ENCODE results near the gene DHRSX. TPM values are rescaled to one million over a fixed set of nuclear protein-coding genes. Genes with fewer than 3 reads are reported as not detected.

The DHRSX gene
- total and polyA plus RNA-seq, 2 donors (not counting 3 experiments of a cell fraction or from before 2014, with no cell fraction given) = 27.1 to 37.7 TPM

DNA sequence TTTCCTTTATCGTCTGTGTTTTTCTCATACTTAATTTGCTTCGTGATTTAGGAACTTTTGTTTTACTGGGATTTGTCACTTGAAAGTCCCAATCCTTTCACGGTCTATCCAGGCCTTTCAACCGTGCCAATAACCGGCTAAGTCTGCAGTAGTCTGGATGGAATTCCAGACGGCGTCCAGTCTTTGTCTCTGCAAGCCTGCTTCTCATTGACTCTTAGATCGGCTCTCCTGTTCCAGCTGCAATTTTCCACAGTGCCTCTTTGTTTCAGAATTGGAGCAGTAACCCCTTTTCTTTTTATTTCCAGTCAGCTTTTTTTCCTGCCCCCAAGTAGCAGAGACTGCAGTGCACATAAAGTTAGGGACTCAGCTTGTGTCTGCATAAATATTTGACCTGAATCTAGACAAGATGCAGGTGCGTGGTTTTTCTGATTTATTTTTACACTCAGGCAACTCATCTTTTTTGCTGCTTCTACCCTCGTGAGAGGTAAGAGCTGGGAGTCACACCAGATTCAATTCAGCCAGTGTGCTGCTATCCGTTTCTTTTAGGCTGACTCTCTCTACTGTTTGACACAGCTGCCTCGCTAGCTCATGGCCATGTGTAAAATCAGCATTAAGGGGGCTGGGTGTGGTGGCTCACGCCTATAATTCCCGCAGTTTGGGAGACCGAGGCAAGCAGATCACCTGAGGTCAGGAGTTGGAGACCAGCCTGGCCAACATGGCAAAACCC lies 37.4 kb upstream of the DHRSX start:
- H3K27me3 ChIP-seq (ENCODE audit: control insufficient read depth in 2 of 2, insufficient read depth in 2 of 2, low read length in 2 of 2) = no peaks in the 10 kb centered on the region
- CTCF ChIA-PET = no interaction called here
- POLR2A ChIA-PET = no interaction called here
- no peak overlapping the region for H3K9ac ChIP-seq (replicated peaks; ENCODE audit: extremely low read depth, insufficient read depth, low read length)
- intact Hi-C loops (cut with micrococcal nuclease) (no loop called here), dilution Hi-C loops (cut with MboI; ENCODE audit: extremely low pct_ligation_motif_present, low sequenced_read_pairs) (no loop called here)
- H4K20me1 ChIP-seq (replicated peaks; ENCODE audit: control insufficient read depth, extremely low read depth, insufficient read depth, low read length) = no peaks in the 10 kb centered on the region
- H3K4me2 ChIP-seq (ENCODE audit: insufficient read depth, low read length) = no peak overlapping the region
- H3K4me3 ChIP-seq (replicated peaks in 1 of 3; ENCODE audit: insufficient read depth in 1 of 3, low read depth in 1 of 3, low read length in 3 of 3) = no peak overlapping the region
- no peaks in the 10 kb centered on the region for H3K36me3 ChIP-seq (ENCODE audit: control insufficient read depth in 2 of 2, extremely low read depth in 1 of 2, insufficient read depth in 2 of 2, low read length in 2 of 2)
- TF ChIP-seq, protein P1, sequence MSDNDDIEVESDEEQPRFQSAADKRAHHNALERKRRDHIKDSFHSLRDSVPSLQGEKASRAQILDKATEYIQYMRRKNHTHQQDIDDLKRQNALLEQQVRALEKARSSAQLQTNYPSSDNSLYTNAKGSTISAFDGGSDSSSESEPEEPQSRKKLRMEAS (IDR thresholded peaks at IDR 0.05; ENCODE audit: insufficient read depth, insufficient read length) = no peak
- TF ChIP-seq MYC (IDR thresholded peaks at IDR 0.05; ENCODE audit: low read depth, low read length) (no peak), FOS (IDR thresholded peaks at IDR 0.05; ENCODE audit: borderline replicate concordance, insufficient read depth, low read length) (no peak), EZH2 (IDR thresholded peaks at IDR 0.05; ENCODE audit: borderline replicate concordance, low read depth, low read length, severe bottlenecking) (no peak), POLR2AphosphoS5 (IDR thresholded peaks at IDR 0.05; ENCODE audit: insufficient read depth, low read depth, low read length) (no peak), JUN (IDR thresholded peaks at IDR 0.05; ENCODE audit: borderline replicate concordance, insufficient read depth, insufficient read length, low read depth) (no peak), POLR2A (IDR thresholded peaks at IDR 0.05; ENCODE audit: low read depth, low read length) (no peak), GATA2 (IDR thresholded peaks at IDR 0.05; ENCODE audit: insufficient read depth, insufficient read length, low read depth, low read length) (no peak)
- TF ChIP-seq, protein P2, sequence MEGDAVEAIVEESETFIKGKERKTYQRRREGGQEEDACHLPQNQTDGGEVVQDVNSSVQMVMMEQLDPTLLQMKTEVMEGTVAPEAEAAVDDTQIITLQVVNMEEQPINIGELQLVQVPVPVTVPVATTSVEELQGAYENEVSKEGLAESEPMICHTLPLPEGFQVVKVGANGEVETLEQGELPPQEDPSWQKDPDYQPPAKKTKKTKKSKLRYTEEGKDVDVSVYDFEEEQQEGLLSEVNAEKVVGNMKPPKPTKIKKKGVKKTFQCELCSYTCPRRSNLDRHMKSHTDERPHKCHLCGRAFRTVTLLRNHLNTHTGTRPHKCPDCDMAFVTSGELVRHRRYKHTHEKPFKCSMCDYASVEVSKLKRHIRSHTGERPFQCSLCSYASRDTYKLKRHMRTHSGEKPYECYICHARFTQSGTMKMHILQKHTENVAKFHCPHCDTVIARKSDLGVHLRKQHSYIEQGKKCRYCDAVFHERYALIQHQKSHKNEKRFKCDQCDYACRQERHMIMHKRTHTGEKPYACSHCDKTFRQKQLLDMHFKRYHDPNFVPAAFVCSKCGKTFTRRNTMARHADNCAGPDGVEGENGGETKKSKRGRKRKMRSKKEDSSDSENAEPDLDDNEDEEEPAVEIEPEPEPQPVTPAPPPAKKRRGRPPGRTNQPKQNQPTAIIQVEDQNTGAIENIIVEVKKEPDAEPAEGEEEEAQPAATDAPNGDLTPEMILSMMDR (IDR thresholded peaks at IDR 0.05; ENCODE audit: extremely low read depth in 1 of 2, insufficient read depth in 1 of 2, low read depth in 1 of 2, low read length in 2 of 2) = no peak
- DNase-seq (ENCODE audit: low read depth, low spot score) = no peak
- no peaks in the 10 kb centered on the region for H3K9me1 ChIP-seq (replicated peaks; ENCODE audit: control insufficient read depth, extremely low read depth, insufficient read depth, low read length)
- BruUV-seq (replicated peaks) = no TSS peak
- H3K27ac ChIP-seq (ENCODE audit: insufficient read depth, low read depth, low read length) = no peak overlapping the region
- no peaks in the 10 kb centered on the region for H3K9me3 ChIP-seq (replicated peaks; ENCODE audit: control insufficient read depth, insufficient read depth, low read length)
- H3K4me1 ChIP-seq (ENCODE audit: control insufficient read depth, extremely low read depth, insufficient read depth, low read length) = no peaks in the 10 kb centered on the region
- no peak overlapping the region for H2AFZ ChIP-seq (ENCODE audit: low read depth, low read length)
- no peak for FAIRE-seq
- no peaks in the 10 kb centered on the region for H3K79me2 ChIP-seq (ENCODE audit: control insufficient read depth, insufficient read depth, low read length)

Measured in endothelial cell of umbilical vein (primary cell).